ENCODE measurements around the gene DST.

The DST gene

GRCh38 chr6:56624046-56624727 is 18.5 kb downstream of the DST start:
- no peak for DNase-seq (ENCODE audit: low read depth, low spot score)

GRCh38 chr6:56620229-56620868 is 22.3 kb downstream of the DST start:
- no peak for DNase-seq (ENCODE audit: low read depth, low spot score)

DNA sequence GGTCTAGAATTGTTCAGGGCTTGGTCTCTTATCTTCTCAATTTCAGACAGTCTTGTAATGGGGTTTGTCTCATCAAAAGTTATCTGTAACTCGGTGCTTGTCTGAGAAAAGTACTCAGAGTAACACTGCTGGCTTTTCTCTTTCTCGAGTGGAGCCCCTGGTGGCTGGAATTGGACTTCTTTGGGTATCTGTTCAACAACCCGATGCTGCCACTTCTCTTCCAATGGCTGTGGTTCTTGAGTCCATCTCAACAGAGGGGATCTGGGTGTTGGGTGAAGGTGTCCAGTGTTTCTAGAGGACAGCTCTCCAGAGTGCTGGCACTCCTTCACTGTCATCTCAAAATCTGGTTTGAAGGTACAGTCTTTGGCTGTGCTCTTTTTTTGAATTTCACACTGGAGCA is 24.6 kb downstream of the DST start:
- DNase-seq (ENCODE audit: low read depth, low spot score) = no peak

DNA sequence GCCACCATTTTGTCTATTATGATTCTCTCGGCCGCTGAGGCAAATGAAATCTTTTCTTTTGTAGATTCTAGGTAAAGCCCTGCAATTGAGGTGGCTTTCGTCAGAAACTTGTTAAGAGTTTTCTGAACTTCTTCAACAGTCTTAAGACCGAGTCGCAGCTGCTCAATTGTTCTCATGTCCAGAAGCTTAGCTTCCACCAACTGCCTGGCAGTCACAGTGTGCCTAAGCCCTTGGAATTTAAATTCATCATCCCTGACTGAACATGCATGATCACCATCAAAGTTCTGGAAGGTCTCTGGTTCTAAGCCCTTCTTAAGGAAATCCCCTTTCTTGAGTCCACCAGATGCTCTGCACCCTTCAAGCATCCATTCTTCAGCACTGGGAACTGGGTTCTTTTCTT is 25.7 kb downstream of the DST start:
- DNase-seq (ENCODE audit: low read depth, low spot score) = no peak

- DNase-seq (ENCODE audit: low read depth, low spot score) = no peak
Measured at GRCh38 chr6:56613247-56613851, 29.3 kb downstream of the DST start.

GRCh38 chr6:56608332-56608731 is 34.4 kb downstream of the DST start:
- DNase-seq (ENCODE audit: low read depth, low spot score) = no peak

DNA sequence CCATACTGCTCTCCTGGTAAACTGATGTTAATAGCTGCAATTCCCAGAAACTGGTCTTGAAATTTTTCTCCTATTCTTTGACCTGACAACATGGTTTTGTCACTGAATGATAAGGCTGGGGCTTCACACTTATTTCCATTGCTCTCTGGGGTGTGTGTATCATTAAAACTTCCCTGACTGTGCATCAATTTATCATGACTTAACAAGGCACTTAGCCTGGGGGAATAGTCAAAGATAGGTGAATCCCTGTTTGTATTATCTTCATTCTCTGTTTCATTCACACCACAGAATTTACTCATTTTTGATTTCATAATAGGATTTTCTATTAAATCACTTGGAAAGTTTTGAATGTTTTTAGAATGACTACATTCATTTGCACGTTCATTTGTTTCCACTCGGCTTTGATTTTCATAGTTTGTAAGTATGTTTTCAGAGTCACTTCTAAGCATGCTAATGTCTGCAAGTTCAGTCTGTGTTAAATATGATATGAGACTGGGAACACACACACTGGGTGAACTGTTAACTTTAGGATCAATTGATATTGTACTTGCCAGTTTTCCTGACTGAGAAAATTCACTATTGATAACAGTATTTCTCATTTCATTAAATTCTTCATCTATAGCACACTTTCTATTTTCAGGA is 35.5 kb downstream of the DST start:
- DNase-seq (ENCODE audit: low read depth, low spot score) = no peak

GRCh38 chr6:56605435-56605834 is 37.3 kb downstream of the DST start:
- no peak for DNase-seq (ENCODE audit: low read depth, low spot score)

- no peak for DNase-seq (ENCODE audit: low read depth, low spot score)
Measured at GRCh38 chr6:56604186-56604585, 38.5 kb downstream of the DST start.

- DNase-seq (ENCODE audit: low read depth, low spot score) = no peak
Measured at GRCh38 chr6:56601390-56601789, 41.3 kb downstream of the DST start.

GRCh38 chr6:56595490-56596122 is 47.1 kb downstream of the DST start:
- DNase-seq (ENCODE audit: low read depth, low spot score) = no peak

- DNase-seq (ENCODE audit: low read depth, low spot score) = no peak
Measured at GRCh38 chr6:56594699-56595098, 48.0 kb downstream of the DST start.

- no peak for DNase-seq (ENCODE audit: low read depth, low spot score)
Measured at GRCh38 chr6:56593801-56594318, 48.8 kb downstream of the DST start.

GRCh38 chr6:56582236-56582635 is 60.5 kb downstream of the DST start:
- DNase-seq (ENCODE audit: low read depth, low spot score) = no peak

DNA sequence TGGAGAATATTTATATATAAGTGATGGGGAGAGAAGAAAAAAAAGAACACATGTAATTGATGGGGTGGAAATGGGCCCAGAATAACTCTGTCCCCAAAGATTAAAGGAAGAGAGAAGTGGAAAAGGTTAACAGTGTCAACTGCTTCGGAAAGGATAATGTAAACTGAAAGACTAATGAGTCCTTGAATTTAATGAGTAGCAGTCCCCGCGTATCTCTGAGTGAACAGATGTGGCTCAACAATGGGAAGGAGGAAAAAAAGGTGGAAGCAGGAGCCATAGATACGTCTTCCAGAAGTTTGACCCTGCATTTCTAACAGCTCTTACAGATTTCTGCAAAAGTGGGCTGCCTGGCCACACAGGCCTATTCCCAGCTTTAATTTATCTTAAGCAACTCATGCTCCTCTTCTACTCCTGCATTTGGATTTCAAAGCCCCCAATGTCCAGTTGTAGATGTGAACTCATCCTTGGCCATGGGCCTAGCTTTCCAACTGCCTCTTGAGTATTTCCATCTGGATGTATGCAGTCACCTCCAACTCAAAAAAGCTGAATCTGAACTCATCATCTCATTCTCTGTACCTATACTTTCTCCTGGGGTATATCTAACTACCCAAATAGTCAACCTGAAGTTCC is 61.3 kb downstream of the DST start:
- no peak for DNase-seq (ENCODE audit: low read depth, low spot score)

- no peak for DNase-seq (ENCODE audit: low read depth, low spot score)
Measured at GRCh38 chr6:56580271-56580670, 62.4 kb downstream of the DST start.

DNA sequence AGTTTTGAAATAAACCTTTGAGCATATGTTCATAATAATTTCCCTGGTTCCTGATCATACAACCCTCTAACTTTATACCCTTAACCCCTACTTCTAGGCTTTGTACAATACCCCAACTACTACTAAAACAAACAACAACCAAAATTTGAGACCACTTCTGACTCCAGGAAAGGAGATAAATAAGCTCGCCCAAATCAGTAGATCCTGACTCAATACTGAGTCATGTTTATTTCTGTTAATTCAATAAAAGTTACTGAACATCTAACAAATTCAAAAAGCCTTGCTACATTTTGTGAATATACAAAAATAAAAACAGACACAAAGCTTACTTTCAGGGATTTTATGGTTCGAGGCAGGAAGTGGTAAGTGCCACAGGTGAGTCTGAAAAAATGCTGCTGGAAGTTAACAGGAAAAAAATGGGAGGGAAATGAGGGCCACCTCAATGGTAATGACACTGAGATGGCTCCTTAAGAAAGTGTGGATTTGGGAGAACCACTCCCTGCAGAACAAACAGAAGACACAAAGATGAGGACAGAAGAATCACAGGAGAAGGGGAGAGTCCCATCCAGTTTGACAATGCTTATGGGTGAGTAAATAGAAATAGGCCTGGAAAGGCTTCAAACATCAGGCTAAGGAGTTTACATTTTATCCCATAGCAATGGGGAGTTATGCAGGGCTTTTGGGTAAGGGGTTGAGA is 63.4 kb downstream of the DST start:
- DNase-seq (ENCODE audit: low read depth, low spot score) = no peak

- DNase-seq (ENCODE audit: low read depth, low spot score) = no peak
Measured at GRCh38 chr6:56575736-56576135, 67.0 kb downstream of the DST start.

GRCh38 chr6:56574292-56574691 is 68.4 kb downstream of the DST start:
- DNase-seq (ENCODE audit: low read depth, low spot score) = no peak

DNA sequence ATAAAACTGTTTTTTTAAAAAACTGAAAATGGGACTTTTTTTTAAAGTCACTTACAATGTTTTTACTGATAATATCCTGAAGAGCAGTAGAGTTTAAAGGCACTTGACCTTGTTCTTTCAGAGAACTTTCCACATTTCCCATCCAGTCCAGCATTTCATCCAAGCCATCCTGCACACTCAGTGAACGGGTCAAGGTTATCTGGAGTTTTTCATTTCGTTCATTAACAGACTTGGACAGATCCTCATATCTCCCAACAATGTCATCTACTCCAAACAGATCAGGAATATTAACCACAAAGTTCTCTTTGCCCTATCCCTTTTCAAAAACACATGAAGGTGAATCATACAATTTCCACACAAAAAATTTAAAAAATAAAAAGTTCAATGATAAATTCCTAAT is 69.1 kb downstream of the DST start:
- DNase-seq (ENCODE audit: low read depth, low spot score) = no peak
